ENCODE results near the gene PIP5K1C.

The PIP5K1C gene

GRCh38 chr19:3622224-3622623 is 78.0 kb downstream of the PIP5K1C start:
- DNase-seq, result no peak

DNA sequence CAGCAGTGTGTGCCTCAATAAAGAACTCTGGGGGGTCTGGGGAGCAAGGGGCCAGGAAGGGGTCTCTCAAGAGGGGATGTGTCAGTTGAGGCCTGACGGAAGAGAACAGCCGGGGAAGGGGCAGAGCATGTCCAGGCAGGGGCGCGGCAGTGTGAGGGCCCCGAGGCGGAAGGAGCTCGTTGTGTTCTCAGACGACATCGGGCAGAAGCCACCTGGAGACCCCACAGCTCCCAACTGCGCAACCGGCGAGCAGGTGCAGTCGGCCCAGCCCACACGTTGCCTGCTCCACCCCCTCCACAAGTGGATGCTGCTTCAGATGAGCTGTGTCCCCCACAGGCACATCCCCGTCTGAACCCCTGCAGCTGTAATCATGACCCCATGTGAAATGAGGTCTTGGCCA is 78.6 kb downstream of the PIP5K1C start:
- no peak for DNase-seq

GRCh38 chr19:3620817-3621547 is 79.3 kb downstream of the PIP5K1C start:
- DNase-seq, result no peak

DNA sequence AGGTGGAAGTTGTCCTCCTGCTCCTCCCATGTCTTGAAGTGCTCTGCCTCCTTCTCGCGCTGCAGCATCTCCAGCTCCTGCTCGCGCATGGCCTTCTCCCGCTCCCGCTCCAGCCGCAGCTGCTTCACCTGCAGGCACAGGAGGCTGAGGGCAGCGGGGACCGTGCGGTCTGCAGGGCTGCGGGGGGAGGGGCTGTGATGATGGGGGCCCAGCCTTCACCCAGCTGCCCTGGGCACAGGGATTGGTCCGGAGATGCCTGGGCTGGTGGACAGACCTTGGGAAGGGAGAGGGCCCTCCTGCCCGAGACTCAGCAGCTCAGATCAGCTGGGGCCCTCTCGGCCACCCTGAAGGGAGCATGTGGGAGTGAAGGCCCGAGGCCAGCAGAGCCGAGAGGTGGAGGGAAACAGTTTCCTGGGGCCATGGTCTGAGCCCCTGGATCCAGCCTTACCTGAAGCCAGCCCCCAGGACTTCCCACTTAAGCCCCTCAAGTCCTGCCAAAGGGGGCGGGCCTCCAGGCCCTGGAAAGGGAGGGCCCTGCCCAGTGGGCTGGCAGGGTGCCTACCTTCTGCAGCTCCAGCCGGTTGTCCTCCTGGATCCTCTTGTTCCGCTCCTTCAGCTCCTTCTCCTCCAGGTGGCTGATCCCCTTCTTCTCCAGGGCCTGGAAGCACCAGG is 80.0 kb downstream of the PIP5K1C start:
- no peak for DNase-seq

- DNase-seq, result no peak
Measured at GRCh38 chr19:3619631-3620012, 80.6 kb downstream of the PIP5K1C start.

- no peak for DNase-seq
Measured at GRCh38 chr19:3618811-3619630, 81.2 kb downstream of the PIP5K1C start.

DNA sequence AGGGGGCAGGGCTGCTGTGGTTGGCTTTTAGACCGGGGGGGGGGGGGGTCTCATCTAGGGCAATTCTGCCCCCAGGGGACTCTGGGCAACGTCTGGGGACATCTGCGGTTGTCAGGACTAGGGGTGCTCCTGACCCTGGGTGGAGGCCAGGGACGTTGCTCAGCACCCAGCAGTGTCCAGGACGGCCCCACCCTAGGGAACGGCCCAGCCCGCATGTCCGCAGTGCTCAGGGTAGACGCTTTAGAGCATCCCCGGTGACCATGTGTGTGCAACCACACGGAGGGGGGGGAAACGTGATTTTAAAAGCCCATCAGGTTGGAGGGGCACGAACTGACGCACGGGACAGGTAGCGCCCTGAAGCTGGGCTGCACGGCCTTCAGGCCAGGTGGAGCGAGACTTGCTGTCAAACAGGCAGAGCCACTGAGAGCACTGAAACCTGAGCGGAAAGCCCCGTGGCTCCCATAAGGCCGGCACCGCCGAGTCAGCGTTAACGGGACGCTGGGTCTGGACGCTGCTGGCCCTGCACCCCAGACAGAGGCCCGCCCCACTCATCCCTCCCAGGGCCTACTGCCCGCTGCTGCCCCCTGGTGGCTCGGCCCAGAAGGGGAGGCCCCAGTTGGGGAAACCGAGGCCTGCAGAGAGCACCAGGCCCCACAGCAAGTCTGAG is 82.0 kb downstream of the PIP5K1C start:
- DNase-seq, result no peak

- no peak for DNase-seq
Measured at GRCh38 chr19:3617463-3617862, 82.8 kb downstream of the PIP5K1C start.

GRCh38 chr19:3615524-3616135 is 84.6 kb downstream of the PIP5K1C start:
- no peak for DNase-seq

GRCh38 chr19:3614858-3615505 is 85.3 kb downstream of the PIP5K1C start:
- no peak for DNase-seq

GRCh38 chr19:3613818-3614661 is 86.2 kb downstream of the PIP5K1C start:
- DNase-seq, result peak; percentile 74 to 89

GRCh38 chr19:3612901-3613741 is 87.1 kb downstream of the PIP5K1C start:
- DNase-seq, result no peak

GRCh38 chr19:3612330-3612729 is 87.9 kb downstream of the PIP5K1C start:
- DNase-seq, result no peak

- no peak for DNase-seq
Measured at GRCh38 chr19:3611841-3612240, 88.4 kb downstream of the PIP5K1C start.

DNA sequence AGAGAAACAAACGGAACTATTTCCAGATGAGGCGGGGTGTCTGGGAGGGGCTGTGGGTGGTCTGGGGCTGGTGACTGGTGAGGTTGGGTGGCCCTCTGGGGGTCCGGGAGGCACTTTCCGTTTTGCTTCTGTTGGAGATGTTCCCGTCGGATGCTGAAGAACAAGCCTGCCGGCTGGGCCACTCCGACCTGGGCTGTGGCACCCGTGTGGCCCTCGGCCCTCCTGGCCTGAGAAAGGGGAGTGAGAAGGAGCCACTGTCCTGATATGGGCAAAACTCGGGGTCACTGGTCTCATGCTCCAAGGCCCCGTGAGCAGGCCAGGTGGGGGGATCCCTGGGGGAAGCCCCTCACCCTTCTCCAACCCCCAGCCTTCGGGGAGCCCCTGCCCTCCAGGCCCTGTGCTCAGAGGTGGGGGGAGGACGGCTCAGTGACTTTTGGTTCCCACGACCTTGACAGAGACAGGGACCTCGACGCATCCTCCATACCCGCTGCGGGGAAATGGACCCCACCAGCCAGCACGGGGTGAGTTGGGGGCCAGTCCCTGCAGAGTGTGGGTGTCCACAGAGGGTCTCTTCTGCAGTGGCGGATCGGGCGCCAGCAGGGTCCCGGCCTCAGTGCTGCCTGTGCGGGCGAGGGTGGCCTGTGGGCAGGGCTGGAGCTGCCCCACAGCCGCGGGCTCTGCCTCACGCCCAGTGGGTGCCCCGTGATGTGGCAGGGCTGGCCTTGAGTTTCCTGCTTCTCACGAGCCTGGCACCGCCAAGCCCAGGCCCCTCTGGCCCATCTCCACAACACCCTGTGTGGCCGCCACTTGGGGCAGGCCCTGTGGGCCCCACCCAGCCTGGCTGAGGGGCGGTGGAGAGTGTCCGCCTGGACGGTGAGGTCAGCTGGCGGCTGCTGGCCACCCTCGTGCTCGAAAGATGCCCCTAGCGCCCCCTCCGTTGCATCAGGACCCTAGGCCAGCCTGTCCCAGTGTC is 89.2 kb downstream of the PIP5K1C start:
- no peak for DNase-seq

GRCh38 chr19:3609779-3610719 is 90.2 kb downstream of the PIP5K1C start:
- no peak for DNase-seq

GRCh38 chr19:3608750-3609322 is 91.4 kb downstream of the PIP5K1C start:
- DNase-seq, result no peak

All from NCI-H2081 (cell line).